Measurements from ENCODE around the gene PGAP2.
"Not testable (repeated sequence)": the region's sequence is repeated elsewhere in the genome, so short reads cannot be mapped to it uniquely, and the experiment has no call there.

PGAP2 gene

DNA sequence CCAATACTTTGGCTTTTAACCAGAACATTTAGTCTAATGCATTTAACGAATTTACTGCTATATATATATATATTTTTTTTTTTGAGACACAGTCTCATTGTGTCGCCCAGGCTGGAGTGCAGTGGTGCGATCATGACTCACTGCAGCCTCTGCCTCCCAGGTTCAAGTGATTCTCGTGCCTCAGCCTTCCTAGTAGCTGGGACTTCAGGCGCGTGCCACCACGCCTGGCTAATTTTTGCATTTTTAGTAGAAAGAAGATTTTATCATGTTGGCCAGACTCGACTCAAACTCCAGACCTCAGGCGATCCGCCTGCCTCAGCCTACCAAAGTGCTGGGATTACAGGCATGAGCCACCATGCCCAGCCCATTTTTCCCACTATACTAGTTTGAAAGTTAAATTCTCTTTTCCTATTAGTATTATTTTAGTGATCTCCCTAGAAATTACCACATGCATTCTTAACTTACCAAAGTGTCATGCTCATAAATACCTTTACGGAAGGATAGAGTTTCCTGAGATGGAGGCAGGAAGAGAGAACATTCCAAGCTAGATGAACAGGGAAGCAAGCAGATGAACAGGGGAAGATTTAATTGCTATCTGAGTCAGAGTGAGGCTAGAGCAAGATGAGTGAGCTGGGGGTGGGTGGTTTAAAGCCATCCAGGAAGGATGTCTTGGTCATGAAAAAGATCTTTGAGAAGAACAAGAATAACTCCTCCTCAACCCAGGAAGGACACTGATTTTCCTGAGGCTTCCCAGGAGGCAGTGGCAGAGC is 4.4 kb upstream of the PGAP2 start:
- in situ Hi-C loops (cut with MboI; ENCODE audit: low sequenced_read_pairs): no loop called here

- in situ Hi-C loops (cut with MboI; ENCODE audit: low sequenced_read_pairs): no loop called here
These were observed 682 bp downstream of the PGAP2 start for GRCh38 chr11:3808861-3809623.

DNA sequence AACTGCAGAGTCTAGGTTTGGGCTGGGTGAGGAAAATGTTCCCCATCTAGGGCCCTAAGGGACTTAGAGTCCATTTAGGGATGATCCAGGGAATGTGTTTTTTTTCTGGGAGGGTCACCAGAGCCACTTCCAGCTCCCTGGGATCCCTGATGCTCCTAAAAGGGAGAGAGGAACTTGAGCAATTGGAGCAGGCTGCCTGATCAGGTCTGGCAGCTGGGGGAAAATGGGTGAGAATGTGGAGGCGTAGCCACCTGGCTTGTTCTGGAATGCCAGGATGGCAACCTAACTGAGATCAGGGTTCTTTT is 1.2 kb downstream of the PGAP2 start:
- in situ Hi-C loops (cut with MboI; ENCODE audit: low sequenced_read_pairs): no loop called here

- in situ Hi-C loops (cut with MboI; ENCODE audit: low sequenced_read_pairs): no loop called here
These were observed 2.1 kb downstream of the PGAP2 start for GRCh38 chr11:3810446-3810845.

GRCh38 chr11:3810951-3811350 is 2.6 kb downstream of the PGAP2 start:
- in situ Hi-C loops (cut with MboI; ENCODE audit: low sequenced_read_pairs): no loop called here

DNA sequence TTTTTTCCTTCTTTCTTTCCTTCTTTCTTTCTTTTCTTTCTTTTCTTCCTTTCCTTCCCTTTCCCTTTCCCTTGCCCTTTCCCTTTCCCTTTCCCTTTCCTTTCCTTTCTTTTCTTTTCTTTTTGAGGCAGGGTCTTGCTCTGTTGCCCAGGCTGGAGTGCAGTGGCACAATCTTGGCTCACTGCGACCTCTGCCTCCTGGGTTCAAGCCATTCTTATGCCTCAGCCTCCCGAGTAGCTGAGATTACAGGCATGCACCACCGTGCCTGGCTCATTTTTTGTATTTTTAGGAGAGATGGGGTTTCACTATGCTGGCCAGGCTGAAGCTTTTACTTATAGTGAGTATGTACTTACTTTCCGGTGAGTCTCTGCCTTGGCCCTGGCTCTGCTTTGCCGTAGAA is 6.5 kb downstream of the PGAP2 start:
- in situ Hi-C loops (cut with MboI; ENCODE audit: low sequenced_read_pairs): not testable (repeated sequence)

DNA sequence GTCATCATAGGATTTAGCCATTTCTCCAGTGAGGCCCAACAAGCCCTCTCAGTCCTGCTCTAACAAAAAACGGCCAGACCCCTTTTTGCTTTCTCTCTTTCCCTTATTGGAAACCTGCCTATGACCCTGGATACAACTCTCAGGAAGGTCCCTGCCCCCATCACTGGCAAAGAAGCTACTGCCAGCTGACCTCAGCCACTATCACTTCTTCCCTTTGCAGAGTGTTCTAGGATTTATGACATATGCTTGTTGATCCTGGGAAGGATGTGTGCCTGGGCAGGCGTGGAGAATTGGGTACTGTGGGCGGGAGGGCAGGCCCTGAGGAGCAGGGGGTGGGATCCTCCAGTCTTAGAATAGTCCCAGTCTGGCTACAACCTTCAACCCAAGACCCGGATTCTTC is 7.5 kb downstream of the PGAP2 start:
- in situ Hi-C loops (cut with MboI; ENCODE audit: low sequenced_read_pairs): no loop called here

DNA sequence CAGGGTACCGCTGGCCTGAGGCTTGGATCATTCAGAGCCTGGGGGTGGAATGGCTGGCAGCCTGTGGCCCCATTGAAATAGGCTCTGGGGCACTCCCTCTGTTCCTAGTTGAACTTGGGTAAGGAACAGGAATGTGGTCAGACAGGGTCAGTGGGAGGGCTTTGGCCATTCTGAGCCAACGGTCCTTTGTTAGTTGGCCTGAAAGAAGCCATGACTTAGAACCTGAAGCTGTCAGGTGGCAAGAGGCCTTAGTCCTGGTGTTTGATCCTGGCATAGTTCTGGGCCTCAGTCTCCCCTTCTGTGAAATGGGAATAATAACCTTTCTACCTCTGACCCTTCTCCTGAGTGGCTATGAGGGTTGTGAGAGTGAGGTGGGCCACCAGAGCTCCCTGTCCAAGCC is 8.3 kb downstream of the PGAP2 start:
- in situ Hi-C loops (cut with MboI; ENCODE audit: low sequenced_read_pairs): no loop called here

- in situ Hi-C loops (cut with MboI; ENCODE audit: low sequenced_read_pairs): no loop called here
These were observed 8.9 kb downstream of the PGAP2 start for GRCh38 chr11:3817181-3817800.

- in situ Hi-C loops (cut with MboI; ENCODE audit: low sequenced_read_pairs): no loop called here
These were observed 12.6 kb downstream of the PGAP2 start for GRCh38 chr11:3820971-3821370.

DNA sequence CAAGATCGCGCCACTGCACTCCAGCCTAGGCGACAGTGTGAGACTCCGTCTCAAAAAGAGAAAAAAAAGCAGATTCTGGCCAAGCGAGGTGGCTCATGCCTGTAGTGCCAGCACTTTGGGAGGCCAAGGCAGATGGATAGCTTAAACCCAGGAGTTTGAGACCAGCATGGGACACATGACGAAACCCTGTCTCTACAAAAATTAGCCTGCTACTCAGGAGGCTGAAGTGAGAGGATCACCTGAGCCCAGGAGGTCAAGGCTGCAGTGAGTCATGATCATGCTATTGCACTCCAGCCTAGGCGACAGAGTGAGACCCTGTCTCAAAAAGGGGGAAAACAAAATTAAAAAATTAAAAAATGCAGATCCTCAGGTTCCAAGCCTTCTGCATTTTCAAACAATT is 14.0 kb downstream of the PGAP2 start:
- in situ Hi-C loops (cut with MboI; ENCODE audit: low sequenced_read_pairs): no loop called here

DNA sequence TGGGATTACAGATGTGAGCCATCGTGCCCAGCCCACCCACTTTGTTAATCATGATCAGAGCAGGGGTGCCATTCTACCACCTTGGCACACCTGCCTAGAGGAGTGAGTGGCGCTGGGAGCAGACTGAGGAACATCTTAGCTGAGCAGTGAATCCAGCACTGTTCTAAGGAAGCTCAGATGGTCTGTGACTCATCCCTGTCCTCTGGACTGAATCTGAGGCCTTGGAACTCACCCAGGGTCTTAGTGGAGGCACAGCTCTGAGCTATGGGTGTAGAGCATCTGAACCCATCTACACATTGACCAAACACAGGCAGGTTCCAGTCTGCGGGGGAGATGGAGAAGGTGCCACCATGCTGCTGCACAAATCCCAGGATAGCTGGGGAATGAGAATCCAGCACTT is 14.9 kb downstream of the PGAP2 start:
- in situ Hi-C loops (cut with MboI; ENCODE audit: low sequenced_read_pairs): no loop called here

DNA sequence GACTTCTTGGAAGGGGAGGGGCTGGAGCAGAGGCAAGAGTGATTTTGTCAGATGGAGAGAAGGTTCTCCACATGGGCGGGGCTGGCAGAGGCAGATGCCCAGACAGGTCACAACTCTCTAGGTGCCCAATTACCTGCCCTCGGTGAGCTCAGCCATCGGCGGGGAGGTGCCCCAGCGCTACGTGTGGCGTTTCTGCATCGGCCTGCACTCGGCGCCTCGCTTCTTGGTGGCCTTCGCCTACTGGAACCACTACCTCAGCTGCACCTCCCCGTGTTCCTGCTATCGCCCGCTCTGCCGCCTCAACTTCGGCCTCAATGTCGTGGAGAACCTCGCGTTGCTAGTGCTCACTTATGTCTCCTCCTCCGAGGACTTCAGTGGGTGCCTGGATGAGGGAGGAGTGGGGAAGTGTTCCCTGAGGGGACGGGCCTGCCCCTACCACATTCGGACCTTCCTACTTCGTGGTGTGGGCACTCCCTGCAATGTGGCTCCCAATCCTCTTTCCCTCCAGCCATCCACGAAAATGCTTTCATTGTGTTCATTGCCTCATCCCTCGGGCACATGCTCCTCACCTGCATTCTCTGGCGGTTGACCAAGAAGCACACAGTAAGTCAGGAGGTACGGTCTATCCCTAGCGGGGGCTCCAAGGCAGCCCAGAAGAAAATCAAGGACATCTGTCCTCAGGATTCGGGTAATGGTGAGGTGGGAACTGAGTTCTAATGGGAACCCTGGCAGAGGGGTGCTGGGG is 15.6 kb downstream of the PGAP2 start:
- in situ Hi-C loops (cut with MboI; ENCODE audit: low sequenced_read_pairs): no loop called here

GRCh38 chr11:3824714-3825472 is 16.5 kb downstream of the PGAP2 start:
- in situ Hi-C loops (cut with MboI; ENCODE audit: low sequenced_read_pairs): no loop called here

DNA sequence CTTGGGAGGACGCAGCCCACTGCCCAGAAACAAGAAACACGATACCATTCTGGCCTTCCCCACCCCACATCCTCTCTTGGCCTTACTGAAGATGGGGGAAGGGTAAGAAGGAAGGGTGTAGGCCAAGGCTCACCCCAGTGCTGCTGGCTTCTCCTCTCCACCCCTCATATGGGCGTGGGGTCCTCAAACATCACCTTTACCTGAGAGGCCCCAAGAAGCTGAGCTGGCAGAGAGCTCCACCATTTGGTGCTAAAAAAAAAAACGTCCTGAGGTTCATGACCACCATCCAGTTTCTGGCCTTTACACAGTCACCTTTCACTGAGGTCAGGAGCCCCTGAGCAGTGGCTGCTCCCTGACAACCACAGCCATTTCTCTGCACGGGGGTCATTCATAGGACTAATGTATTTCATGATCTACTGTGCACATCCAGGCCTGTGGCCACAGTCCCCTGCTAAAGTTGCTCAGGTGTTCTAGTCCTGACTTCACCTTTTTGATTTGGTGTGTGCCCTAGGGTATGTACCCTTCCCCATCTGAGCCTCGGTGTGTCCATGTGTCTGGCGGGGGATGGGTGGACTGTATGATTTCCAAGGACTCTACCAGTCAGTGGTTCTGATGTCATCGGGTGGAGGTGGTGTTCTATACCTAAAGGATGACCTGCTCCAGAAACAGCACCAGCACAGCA is 17.3 kb downstream of the PGAP2 start:
- in situ Hi-C loops (cut with MboI; ENCODE audit: low sequenced_read_pairs): no loop called here

GRCh38 chr11:3826721-3827120 is 18.4 kb downstream of the PGAP2 start:
- in situ Hi-C loops (cut with MboI; ENCODE audit: low sequenced_read_pairs): no loop called here

GRCh38 chr11:3827434-3828186 is 19.2 kb downstream of the PGAP2 start:
- in situ Hi-C loops (cut with MboI; ENCODE audit: low sequenced_read_pairs): no loop called here

- in situ Hi-C loops (cut with MboI; ENCODE audit: low sequenced_read_pairs): no loop called here
These were observed 21.7 kb downstream of the PGAP2 start for GRCh38 chr11:3830088-3830487.

GRCh38 chr11:3830730-3831129 is 22.4 kb downstream of the PGAP2 start:
- in situ Hi-C loops (cut with MboI; ENCODE audit: low sequenced_read_pairs): no loop called here

Measured in hTERT RPE-1 (cell line).